Measurements from ENCODE around the gene GNAQ. TPM values are rescaled to one million over a fixed set of nuclear protein-coding genes. Genes with fewer than 3 reads are reported as not detected.

Gene GNAQ
- total RNA-seq, 2 donors from 2014 or later = 46.0 to 58.8 TPM

- ATAC-seq (ENCODE audit: insufficient number of reproducible peaks, low FRiP score, low read depth) = no peak
- H3K36me3 ChIP-seq = no peaks in the 10 kb centered on the region
- TF ChIP-seq, protein P1, sequence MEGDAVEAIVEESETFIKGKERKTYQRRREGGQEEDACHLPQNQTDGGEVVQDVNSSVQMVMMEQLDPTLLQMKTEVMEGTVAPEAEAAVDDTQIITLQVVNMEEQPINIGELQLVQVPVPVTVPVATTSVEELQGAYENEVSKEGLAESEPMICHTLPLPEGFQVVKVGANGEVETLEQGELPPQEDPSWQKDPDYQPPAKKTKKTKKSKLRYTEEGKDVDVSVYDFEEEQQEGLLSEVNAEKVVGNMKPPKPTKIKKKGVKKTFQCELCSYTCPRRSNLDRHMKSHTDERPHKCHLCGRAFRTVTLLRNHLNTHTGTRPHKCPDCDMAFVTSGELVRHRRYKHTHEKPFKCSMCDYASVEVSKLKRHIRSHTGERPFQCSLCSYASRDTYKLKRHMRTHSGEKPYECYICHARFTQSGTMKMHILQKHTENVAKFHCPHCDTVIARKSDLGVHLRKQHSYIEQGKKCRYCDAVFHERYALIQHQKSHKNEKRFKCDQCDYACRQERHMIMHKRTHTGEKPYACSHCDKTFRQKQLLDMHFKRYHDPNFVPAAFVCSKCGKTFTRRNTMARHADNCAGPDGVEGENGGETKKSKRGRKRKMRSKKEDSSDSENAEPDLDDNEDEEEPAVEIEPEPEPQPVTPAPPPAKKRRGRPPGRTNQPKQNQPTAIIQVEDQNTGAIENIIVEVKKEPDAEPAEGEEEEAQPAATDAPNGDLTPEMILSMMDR (IDR thresholded peaks at IDR 0.05) = no peak
- no peak for DNase-seq (ENCODE audit: low spot score)
- no peaks in the 10 kb centered on the region for H3K9me3 ChIP-seq
- H3K27ac ChIP-seq = no peak overlapping the region
- no peaks in the 10 kb centered on the region for H3K27me3 ChIP-seq (replicated peaks; ENCODE audit: insufficient read depth)
- H3K4me3 ChIP-seq = no peak overlapping the region
- H3K4me1 ChIP-seq (ENCODE audit: control insufficient read depth in 1 of 2, low read depth in 2 of 2) = peaks cover 7 to 15% of the 10 kb centered on the region in 2 donors
Observed at GRCh38 chr9:77809552-77809951, 222.1 kb downstream of the GNAQ start.

DNA sequence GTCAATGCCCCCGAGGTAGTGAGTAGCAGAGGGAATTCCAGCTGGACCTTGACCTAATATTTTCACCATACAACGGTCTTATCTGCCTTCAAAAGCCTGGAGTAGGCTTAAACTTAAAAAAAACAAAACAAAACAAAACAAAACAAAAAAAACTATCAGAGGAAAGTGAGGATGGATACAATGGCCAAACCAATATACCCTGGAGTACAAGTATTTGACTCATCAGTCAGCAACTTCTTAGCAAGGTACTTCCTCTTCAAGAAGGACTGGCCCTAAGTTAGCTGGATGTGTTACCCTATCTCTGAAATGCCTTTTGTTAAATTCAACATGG, 222.9 kb downstream of the GNAQ start:
- H3K4me3 ChIP-seq = no peak overlapping the region
- DNase-seq (ENCODE audit: low spot score) (no peak), ATAC-seq (ENCODE audit: insufficient number of reproducible peaks, low FRiP score, low read depth) (no peak)
- TF ChIP-seq, protein P1 (IDR thresholded peaks at IDR 0.05) = no peak
- no peaks in the 10 kb centered on the region for H3K9me3 ChIP-seq
- H3K27ac ChIP-seq = no peak overlapping the region
- peaks cover 7 to 15% of the 10 kb centered on the region in 2 donors for H3K4me1 ChIP-seq (ENCODE audit: control insufficient read depth in 1 of 2, low read depth in 2 of 2)
- no peaks in the 10 kb centered on the region for H3K36me3 ChIP-seq
- no peaks in the 10 kb centered on the region for H3K27me3 ChIP-seq (replicated peaks; ENCODE audit: insufficient read depth)

- H3K4me1 ChIP-seq (ENCODE audit: control insufficient read depth in 1 of 2, low read depth in 2 of 2) = peaks cover 7 to 15% of the 10 kb centered on the region in 2 donors
- H3K4me3 ChIP-seq = no peak overlapping the region
- peak overlapping the region in 1 of 2 donors; percentile 27 for H3K27ac ChIP-seq
- ATAC-seq (ENCODE audit: insufficient number of reproducible peaks, low FRiP score, low read depth) (no peak), DNase-seq (ENCODE audit: low spot score) (no peak)
- H3K9me3 ChIP-seq = no peaks in the 10 kb centered on the region
- H3K36me3 ChIP-seq = no peaks in the 10 kb centered on the region
- TF ChIP-seq, protein P1 (IDR thresholded peaks at IDR 0.05) = no peak
- H3K27me3 ChIP-seq (replicated peaks; ENCODE audit: insufficient read depth) = no peaks in the 10 kb centered on the region
Observed at GRCh38 chr9:77807846-77808750, 223.5 kb downstream of the GNAQ start.

- no peaks in the 10 kb centered on the region for H3K9me3 ChIP-seq
- no peaks in the 10 kb centered on the region for H3K36me3 ChIP-seq
- H3K4me1 ChIP-seq (ENCODE audit: control insufficient read depth in 1 of 2, low read depth in 2 of 2) = peaks cover 7 to 15% of the 10 kb centered on the region in 2 donors
- no peak overlapping the region for H3K4me3 ChIP-seq
- no peak for DNase-seq (ENCODE audit: low spot score)
- TF ChIP-seq, protein P1 (IDR thresholded peaks at IDR 0.05) = no peak
- no peaks in the 10 kb centered on the region for H3K27me3 ChIP-seq (replicated peaks; ENCODE audit: insufficient read depth)
- ATAC-seq (ENCODE audit: insufficient number of reproducible peaks, low FRiP score, low read depth) = no peak
- peak overlapping the region in 1 of 2 donors; percentile 27 for H3K27ac ChIP-seq
Observed at GRCh38 chr9:77807281-77807683, 224.3 kb downstream of the GNAQ start.

- H3K9me3 ChIP-seq = no peaks in the 10 kb centered on the region
- H3K36me3 ChIP-seq = no peaks in the 10 kb centered on the region
- ATAC-seq (ENCODE audit: insufficient number of reproducible peaks, low FRiP score, low read depth) (no peak), DNase-seq (ENCODE audit: low spot score) (no peak)
- no peaks in the 10 kb centered on the region for H3K27me3 ChIP-seq (replicated peaks; ENCODE audit: insufficient read depth)
- no peak overlapping the region for H3K4me3 ChIP-seq
- H3K4me1 ChIP-seq (ENCODE audit: control insufficient read depth in 1 of 2, low read depth in 2 of 2) = peaks cover 7 to 15% of the 10 kb centered on the region in 2 donors
- TF ChIP-seq, protein P1 (IDR thresholded peaks at IDR 0.05) = no peak
- H3K27ac ChIP-seq = no peak overlapping the region
Observed at GRCh38 chr9:77806741-77807140, 224.9 kb downstream of the GNAQ start.
